Thyroid gland (tissue), 4 donors: Measurements from ENCODE around the gene CACNG5.

Experiments used
- CTCF ChIP-seq, 6 experiments: fragments of 200-600 bp in 3 of 6; fragments of 450-650 bp in 3 of 6; sonication (generic) in 3 of 6; IDR thresholded peaks; one replicate each; pipeline ENCODE4 v1.5.1; 2016 to 2019; ENCODE audit warnings: antibody characterized with exemption in 6 of 6, mild to moderate bottlenecking in 2 of 6, inconsistent platforms in 1 of 6, moderate library complexity in 1 of 6
- POLR2A ChIP-seq, 2 donors: fragments of 450-650 bp; IDR thresholded peaks; one replicate each; pipeline ENCODE4 v1.6.1; 2017; ENCODE audit warnings: antibody characterized with exemption in 2 of 2, mild to moderate bottlenecking in 2 of 2, moderate library complexity in 1 of 2

DNA sequence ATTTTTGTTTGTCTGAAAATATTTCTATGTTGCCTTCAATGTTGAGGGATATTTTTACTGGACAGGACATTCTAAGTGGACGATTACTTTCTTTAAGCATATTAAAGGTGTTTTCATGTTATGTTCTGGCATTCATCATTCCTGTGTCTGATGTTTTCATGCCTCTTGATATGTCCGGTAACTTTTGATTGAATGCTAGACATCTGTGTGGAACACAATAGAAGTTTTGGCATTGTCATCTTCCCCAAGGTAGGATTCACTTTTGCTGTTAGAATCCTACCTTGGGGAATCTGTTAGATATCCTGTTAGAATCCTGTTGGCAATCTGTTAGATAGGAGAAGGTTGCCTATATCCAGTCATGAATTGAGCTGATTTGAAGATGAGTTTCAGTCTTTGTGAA is 28.9 kb downstream of the CACNG5 start:
- TF ChIP-seq CTCF (IDR thresholded peaks at IDR 0.05): no peak
- TF ChIP-seq POLR2A (IDR thresholded peaks at IDR 0.05): no peak
